Activated CD4-positive, alpha-beta T cell treated with anti-CD3 and anti-CD28 coated beads, Interleukin-10, Interleukin-2, amounts not matched to agents 100 ng/mL and 50 ng/mL, durations not matched to agents 16 hours and 8 hours (primary cell): Measurements from ENCODE around the gene FAM53B.
"Not testable (repeated sequence)": the region's sequence is repeated elsewhere in the genome, so short reads cannot be mapped to it uniquely, and the experiment has no call there.

Source experiments
- DNase-seq: peaks from one replicate; pipeline ENCODE4 v3.0.0-alpha.2; 2020

The FAM53B gene, protein sequence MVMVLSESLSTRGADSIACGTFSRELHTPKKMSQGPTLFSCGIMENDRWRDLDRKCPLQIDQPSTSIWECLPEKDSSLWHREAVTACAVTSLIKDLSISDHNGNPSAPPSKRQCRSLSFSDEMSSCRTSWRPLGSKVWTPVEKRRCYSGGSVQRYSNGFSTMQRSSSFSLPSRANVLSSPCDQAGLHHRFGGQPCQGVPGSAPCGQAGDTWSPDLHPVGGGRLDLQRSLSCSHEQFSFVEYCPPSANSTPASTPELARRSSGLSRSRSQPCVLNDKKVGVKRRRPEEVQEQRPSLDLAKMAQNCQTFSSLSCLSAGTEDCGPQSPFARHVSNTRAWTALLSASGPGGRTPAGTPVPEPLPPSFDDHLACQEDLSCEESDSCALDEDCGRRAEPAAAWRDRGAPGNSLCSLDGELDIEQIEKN

DNA sequence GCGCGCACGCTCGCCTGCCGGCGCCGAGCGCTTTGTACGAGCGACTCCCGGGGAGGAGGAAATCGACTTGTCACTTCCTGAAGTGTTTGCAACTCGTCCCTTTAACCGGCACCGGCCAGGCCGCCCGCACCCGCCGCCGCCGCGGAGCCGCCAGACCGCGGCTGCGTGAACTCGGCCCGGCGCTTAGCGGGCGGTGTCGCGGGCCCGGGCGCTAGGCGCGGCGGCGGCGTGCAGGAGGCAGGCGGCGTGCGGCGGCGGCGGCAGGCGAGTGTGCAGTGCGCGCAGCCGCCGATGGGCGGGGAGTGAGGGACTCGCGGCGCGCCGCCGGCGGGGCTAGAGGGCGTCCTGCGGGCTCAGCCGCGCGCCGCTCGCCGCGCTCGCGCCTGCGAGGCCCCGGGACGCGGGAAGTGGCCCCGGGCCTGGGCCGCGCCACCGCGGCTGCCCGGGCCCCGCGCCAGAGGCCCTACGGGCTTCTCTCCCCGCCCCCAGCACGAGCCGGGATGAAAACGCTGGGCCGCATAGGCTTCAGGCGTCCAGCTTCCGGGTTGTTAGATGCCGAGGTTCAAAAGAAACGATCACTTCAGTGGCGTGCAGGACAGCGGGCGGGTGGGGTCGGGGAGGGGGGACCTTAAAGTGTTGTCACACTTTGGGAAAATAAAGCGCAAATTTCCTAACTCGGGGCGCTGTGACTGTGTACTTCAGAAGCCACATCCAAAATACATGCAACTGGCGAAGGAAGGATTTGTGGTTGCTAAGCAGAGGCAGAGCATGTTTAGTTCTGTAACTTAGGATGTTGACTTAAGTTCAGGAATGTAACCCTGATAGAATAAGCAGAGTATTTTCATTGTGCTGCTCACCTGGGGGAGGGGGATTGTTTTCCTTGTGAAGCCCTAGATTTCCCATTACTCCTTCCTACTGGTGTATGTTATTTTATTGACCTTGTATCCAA lies at the start of gene FAM53B:
Gene FAM53B (minus strand): TSS at position 277 of the 949 bp plus-strand sequence. CDS start 37,665 bp downstream, outside the sequence.
- DNase-seq: peak; percentile 83

DNA sequence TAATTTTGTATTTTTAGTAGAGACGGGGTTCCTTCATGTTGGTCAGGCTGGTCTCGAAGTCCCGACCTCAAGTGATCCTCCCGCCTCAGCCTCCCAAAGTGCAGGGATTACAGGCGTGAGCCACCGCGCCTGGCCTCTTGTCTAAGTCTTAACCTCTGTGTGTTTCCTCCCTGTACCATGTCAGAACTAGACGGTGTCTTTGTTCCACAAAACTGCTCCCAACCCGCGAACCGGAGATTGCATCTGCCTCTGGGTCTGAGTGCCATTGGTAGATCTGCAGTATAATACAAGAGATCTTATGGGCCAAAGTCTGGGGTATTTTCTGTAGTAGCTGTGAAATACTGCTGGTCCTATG lies 48.8 kb upstream of the FAM53B start:
- DNase-seq: no peak

DNA sequence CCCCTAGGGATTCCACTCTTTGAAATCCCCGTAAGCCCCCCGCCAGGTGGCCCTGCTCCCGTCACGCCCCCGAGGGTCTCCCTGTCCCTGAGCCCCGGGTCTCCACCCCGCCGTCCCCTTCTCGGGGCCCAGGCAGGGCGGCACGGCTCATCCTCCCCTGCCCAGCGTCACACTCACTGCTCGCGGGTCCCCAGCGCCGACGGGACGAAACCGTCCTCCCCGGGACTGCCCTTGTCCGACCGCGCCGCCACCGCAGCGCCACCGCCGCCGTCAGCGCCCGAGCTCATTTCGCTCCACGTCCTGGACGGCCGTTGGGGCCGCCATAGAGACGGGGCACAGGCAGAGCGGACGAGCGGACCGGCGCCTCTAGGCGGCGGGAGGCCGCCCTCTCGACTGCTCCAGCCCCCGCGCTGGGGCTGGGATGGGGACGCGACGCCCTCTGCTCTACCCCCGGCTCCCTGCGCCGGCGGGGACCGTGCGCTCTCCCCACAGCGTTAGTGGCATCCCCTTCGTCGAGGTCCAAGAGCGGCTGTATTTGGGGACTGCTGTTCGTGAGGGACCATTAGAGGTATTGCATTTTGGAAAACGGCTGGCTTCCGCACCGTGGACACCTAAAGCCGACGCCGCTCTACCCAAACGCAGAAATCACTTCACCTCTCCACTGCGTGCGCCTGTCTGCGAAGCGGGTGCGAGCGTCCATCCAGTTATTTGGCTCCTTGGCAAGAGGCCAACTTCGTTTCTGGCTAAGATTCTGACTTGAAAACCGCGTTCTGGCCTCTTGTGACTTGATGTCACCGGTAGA lies 47.6 kb upstream of the FAM53B start, which contains the start of gene EEF1AKMT2:
Gene EEF1AKMT2 (minus strand): TSS at position 341 of the 802 bp plus-strand sequence. CDS start 54 bp downstream, at position 287.
- DNase-seq: peak; percentile 89

DNA sequence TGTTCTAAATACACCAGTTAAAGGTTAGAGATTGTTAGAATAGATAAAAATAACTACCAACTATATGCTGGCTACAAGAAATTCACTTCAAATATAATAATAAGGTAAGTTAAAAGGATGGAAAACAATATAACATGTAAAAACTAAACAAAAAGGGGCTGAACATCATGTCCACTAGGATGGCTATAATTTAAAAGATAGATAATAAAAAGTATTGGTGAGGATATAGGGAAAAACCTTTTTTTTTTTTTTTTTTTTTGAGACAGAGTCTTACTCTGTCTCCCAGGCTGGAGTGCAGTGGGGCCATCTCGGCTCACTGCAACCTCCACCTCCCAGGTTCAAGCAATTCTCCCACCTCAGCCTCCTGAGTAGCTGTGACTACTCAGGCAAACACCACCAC lies 38.7 kb upstream of the FAM53B start:
- DNase-seq: not testable (repeated sequence)

DNA sequence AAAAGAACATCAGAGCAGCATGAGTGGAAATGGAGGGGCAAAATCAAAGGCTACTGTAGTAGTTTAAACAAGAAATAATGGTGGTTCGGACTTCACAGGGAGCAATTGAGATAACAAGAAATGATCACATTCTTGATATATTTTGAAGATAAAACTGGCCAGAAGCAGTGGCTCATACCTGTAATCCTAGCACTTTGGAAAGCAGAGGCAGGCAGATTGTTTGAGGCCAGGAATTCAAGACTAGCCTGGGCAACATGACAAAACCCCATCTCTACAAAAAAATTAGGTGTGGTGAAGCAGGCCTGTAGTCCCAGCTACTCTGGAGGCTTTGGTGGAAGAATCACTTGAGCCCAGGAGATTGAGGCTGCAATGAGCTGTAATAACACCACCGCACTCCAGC lies 24.6 kb upstream of the FAM53B start:
- no peak for DNase-seq

DNA sequence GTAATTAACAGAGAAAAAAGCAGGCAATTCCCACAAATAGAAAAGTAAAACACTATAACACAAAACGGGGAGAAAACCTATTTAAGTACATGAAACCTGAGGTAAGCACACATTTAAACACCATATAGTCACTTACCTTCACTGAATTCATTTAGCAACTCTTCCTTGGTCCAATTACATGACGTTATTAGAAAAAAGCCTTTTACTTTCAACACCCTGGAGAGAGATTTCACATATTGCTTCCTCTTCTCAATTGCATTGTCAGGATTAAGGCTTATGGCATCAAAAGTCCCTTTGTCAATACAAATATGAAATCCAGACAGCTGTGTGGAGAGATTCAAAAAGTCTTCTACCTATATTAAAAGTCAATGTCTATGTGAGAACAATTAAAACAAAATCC lies 21.1 kb upstream of the FAM53B start:
- DNase-seq: no peak

DNA sequence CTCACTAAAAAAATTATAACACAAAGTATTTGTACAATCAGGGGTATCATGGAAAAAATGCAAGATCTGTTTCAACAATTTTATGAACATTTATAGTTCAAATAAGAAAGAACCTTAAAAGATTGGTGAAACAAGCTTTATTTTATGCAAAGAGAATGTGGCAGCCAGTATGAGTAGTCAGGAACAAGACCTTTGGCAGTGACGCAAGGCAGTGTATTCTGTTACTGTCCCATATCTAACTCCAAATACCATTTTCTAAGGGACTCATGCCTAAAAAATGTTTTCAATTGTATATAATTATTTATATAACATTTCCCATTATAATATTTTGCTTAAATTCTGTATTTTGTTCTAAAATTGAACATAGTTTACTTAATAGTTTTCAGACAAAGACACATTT lies 19.1 kb upstream of the FAM53B start:
- no peak for DNase-seq

DNA sequence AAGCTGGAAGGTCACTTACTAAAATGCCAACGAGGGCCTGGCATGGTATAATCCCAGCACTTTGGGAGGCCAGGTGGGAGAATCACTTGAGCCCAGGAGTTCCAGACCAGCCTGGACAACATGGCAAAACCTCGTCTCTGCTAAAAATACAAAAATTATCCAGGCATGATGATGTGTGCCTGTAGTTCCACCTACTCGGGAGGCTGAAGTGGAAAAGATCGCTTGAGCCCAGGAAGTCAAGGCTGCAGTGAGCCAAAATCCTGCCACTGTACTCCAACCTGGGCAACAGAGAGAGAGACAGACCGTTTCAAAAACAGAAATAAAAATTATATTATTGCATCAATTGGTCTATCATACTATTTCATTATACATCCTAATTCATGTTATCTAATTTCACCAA lies 18.1 kb upstream of the FAM53B start:
- no peak for DNase-seq

DNA sequence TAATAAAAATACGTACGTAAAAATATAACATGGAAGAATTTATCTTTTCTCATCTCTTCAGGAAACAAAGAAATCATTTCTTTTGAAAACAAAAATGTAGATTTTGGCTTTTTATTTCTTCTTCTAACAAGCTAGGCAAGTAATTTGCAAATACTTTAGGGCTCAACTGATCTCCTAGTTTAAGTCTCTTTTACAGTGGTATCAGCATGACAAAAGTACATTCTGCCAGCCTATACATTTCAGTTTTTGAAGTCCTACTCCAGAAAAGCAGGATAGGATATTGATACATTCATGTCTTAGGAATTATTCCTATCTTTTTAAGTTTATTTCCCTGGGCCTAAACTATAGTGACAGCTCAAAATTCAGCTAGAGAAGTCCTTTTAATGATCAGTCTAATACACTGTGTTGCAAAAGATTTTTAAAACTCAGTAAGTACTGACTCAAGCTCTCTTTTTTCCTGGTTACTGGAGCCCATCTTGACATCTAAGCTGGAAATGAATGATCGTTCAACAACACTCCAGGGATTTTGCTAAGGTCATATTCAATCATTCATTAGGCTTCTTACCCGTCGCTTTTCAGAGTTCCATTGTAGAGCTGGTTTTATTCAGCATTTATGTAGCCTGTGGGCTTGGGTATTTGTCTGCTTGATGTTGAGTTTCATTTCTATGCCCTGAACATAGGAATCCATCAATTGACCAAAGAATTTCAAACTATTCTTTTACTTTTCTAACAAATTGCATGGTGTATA lies 12.2 kb upstream of the FAM53B start:
- no peak for DNase-seq

DNA sequence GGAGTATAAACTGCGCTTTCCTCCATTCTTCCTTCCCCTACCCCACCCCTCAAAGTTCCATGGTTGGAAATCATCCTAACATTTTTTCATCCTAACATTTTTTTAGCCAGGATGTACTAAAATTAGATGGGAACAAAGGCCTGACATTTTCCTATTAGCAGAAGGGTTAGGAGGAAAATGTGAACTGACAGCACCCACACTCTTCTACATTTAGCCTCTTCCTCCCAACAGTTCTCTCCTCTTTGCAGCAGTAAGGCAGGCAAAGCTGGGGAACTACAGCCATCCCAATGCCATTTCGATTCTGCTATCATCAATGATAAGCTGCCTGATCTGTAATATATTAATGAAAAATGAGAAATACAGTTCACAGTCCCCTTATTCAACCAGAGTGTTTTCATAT lies 11.4 kb upstream of the FAM53B start:
- no peak for DNase-seq

DNA sequence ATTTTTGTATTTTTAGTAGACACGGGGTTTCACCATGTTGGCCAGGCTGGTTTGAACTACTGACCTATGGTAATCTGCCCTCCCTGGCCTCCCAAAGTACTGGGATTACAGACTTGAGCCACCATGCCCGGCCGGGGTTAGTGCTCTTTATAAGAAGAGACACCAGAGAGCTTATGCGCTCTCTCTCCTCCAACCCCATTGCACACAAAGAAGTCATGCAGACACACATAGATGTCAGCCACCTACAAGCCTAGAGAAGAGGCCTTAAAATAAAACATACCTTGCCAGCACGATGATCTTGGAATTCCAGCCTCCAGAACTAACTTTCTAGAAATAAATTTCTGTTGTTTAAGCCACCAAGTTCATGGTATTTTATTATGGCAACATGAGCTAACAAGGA lies 10.0 kb upstream of the FAM53B start:
- no peak for DNase-seq

DNA sequence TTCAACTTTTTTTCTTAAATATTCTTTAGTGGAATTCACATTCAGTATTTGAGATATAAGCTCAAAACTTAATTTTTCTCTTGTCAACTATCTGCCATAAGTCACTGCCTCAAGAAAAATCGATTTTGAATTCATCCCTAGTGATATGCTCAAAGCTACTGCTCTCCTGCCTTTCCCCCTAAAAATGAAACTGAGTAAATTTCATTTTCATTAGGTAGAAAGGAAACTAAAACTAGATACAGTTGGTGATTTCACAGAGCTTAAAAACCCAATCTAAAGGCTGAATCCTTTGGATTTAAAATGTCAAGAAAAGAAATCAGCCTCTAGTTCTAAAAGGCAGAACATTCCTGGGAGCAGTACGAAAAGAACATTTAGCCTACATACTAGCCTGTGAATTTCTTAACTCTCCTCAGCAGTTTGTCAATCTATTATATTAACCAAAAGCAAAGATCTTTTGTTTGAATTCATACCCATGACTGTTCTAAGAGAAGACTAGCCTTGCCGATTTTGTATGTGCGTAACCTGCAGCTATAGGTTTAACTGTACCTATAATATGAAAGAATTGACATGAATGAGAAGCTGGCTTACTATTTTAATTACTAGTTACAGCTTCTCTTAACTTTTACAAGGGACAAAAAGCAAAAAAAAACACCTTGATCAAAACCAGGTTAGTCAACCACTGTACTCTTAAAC lies 4.9 kb upstream of the FAM53B start:
- DNase-seq: peak; percentile 29

DNA sequence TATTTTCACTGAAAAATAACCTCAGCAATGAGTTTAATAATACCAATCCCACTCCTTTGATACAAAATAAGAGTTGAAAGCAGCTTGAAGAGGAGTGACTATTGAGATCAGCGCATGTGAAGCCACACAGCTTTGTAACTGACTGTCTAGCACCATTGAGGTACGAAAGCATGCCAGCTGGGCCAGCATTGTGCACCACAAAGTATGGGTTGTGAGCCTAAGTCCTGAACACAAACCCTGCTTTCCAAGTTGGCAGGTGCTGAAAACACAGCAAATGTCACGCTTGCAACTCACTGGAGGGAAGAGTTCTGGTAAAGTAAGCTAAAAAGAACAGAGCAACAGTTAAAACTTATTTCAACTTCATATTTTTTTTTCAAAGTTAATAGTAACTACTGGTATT lies 4.0 kb upstream of the FAM53B start:
- DNase-seq: no peak

DNA sequence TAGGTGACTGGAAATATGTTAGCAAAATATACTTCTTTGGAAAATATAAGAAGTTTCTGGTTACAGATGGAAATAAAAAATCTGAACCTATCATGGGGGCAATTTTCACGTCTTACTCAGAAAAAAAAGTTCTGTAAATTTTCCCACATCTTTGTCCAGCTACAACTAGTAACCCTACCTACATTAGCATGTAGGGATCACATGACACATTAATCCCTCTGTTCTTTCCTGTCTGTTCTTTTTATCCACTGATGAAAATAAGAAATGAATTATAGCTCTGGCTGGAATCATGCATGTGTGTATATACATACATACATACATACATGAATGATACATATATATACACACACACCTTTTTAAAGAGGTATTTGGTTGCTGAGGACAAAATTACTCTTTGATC lies 3.6 kb upstream of the FAM53B start:
- no peak for DNase-seq

DNA sequence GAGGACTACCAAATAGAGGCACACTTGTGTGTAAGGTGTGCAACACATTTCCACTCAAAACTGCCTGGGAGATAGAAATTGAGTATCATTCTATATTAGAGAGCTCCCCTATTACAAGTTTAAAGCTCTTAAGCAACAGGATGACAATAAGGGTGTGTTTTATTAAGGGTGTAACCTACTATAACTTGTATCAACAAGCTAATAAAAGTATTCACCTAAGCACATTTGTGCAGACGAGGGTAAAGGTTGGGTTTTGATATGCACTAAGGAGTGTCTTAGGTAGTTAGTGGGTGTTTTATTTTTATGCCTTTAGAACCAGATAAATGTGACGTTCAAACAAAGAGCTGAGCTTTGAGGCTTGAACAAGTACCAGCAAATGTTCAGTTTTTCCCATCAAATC lies 2.8 kb upstream of the FAM53B start:
- DNase-seq: no peak

DNA sequence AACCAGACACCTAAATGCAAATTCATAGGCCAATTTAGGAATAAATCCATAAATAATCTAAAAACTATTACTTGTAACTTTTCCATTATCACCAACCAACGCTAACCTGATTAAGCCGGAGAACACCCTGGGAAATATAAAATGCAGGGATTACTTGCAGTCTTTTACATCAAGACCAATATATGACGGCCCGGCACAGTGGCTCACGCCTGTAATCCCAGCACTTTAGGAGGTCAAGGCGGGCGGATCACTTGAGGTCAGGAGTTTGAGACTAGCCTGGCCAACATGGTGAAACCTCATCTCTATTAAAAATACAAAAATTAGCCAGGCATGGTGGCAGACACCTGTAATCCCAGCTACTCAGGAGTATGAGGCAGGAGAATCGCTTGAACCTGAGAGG lies 2.3 kb upstream of the FAM53B start:
- DNase-seq: not testable (repeated sequence)

DNA sequence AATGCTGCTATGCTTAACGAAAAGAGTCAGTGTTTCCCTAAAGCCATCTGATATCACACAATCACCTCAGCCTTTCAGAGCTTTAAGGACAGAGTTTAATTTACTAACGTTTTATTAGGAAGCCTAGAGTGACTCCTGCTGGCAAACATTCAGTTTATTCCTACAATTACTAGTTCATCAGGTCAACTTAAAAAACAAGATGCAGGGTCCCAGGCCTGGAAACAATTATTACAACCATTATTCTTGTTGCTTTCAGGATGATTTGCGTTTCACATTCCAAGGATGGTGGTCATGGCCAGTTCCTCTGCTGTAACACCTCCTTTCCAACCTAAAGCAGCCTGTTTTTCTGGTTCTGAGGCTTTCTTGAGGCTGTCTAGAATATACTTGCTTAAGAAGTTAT lies 1.5 kb upstream of the FAM53B start:
- peak; percentile 33 for DNase-seq

DNA sequence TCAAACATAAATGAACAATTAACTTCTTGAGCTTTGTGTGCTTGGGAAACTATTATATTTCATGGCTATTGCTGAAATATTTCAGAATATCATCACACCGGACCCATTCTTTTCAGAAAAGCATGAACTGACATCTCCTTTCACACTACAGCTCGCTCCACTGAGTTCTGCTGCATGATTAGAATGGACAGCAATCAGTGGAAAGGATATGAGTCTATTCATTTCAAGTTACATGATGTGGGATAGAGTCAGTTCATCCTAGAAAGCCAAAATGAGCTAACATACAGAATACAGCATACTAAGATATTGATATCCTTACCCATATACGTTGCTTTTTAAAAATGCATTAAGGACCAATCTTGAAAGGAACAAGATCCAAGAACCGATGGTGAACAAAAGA lies 1.1 kb upstream of the FAM53B start:
- no peak for DNase-seq

DNA sequence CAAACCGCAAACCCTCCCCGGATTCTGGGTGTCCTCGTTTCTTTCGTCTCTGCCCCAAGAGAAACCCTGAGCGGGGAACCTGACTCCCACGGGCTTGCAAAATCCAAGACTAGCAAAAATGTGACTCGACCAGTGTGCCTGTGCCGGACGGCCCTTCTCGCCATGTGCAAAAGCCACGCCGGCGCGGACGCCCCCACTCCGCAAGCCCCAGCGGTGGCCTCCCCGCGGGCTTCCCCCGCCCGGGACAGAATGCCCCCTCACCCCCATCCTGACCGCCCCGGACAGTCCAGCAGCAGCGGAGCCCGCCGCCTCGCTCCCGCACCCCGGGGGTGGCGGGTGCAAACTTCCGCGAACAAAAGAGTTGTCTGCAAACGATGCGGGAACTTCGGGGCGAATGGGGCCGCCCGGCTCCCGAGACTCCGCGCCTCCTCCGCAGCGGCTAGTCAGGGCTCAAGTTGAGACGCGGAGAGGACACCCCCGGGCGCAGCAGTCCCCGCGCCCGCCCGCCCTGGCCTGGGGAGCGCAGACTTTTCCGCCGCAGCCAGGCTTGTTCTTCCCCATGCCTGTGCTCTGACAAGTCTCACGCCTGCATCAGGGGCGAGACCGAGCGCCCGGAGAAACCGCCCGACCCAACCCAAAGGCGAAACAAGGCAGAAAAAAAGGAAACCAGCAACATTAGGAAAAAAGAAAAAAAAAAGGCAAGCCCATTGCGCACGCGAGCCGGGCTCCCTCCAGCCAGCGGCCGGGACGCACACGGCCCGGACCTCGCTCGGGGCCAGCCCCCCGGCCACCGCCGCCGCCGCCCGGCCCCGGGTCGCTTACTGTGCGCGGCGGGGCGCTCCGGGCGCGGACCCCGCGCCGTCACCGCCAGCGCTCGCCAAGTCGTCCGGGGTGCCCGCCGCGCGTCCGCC lies 732 bp downstream of the FAM53B start:
- DNase-seq: no peak

DNA sequence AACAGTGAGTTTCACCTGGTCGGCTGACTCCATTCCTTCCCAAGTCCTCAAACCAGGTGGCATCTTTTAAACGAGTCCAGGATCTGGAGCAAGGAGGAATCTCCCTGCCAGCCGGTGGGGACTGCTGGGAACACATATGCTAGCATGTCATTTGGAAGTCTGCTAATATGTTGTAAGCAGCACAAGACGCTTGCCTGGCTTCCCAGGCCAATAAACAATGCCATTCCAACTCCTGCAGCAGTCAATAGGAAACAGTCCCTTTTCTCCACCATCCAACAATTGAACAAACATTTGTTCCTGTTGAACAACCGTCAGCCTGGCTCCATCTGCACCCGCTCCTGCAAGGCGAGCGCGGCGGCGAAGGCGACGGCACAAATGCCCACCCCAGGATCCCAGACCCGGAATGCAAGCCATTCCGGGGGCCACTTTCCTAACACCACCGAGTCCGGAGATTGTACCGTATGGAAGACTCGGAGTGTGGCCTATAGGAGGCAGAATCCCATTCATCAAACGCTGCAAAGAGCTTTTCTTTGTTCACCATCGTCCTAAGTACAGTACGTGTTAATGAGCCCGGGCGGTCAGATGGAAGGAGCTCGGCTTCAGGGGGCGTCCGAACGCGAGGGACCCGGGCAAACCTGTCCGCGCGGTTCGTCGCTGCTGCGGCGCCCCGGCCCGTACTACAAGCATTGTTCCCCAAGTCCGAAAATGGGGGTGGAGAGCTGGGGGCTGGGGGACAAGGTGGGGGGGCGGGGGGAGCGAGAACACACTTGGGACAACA lies 1.6 kb downstream of the FAM53B start:
- no peak for DNase-seq
